Bronchial epithelial cell (primary cell): ENCODE results near the gene CPXM1. TPM values are rescaled to one million over a fixed set of nuclear protein-coding genes. Genes with fewer than 3 reads are reported as not detected.

Source experiments
- DNase-seq: peaks from one replicate; pipeline ENCODE4 v3.0.0-alpha.2; 2010; ENCODE audit warnings: low read depth
- FAIRE-seq: peaks from 2 replicates; lab custom pipeline; 2011; peaks lifted over from hg19 to GRCh38; lab: Jason Lieb, UNC
- H3K27me3 ChIP-seq: 2 replicates; pipeline ENCODE4 v1.5.1; 2011; ENCODE audit warnings: low read length; ENCODE audit not compliant: control insufficient read depth, insufficient read depth
- H3K36me3 ChIP-seq: 2 replicates; pipeline ENCODE4 v1.5.1; 2011; ENCODE audit warnings: low read length; ENCODE audit not compliant: control insufficient read depth, insufficient read depth
- H3K4me3 ChIP-seq: 2 replicates; pipeline ENCODE4 v1.5.1; 2011; ENCODE audit warnings: mild to moderate bottlenecking, low read depth, low read length, control low read depth
- total RNA-seq: library from RNA; depleted of rRNA; stranded (reverse); fragments of >200 nt; gene quantifications from 2 replicates; pipeline ENCODE4 v1.2.1, GENCODE V29; 2014
- TF ChIP-seq, protein P1 (sequence below): IDR thresholded peaks from 2 replicates; pipeline ENCODE4 v1.5.1; 2011; ENCODE audit warnings: mild to moderate bottlenecking, moderate library complexity, low read length, control low read depth, inconsistent platforms; ENCODE audit not compliant: insufficient read depth, severe bottlenecking

CPXM1 gene
- total RNA-seq, 1 donor from 2014 or later: not detected

DNA sequence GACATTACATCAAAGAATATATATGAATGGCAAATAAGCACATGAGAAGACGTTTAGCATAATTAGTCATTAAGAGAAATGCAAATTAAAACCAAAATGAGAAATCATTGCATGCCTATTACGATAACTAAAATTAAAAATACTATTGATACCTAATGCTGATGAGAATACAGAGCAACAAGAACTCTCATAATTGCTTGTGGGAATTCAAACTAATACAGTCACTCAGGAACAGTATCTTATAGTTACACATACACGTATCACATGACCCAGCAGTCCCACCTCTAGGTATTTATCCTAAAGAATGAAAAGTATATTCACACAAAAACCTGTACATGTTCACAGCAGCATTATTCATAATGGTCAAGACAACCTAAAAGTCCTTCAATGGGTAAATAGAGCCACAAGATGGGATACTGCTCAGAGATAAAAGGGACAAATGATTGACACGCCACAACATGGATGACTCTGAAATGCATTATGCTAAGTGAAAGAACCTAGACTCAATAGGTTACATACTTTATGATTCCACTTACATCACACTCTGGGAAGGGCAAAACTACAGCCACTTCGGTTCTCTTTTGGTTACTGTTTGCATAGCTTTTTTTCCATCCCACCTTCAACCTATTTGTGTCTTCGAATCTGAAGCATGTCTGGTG lies 16.4 kb downstream of the CPXM1 start:
- FAIRE-seq: no peak

DNA sequence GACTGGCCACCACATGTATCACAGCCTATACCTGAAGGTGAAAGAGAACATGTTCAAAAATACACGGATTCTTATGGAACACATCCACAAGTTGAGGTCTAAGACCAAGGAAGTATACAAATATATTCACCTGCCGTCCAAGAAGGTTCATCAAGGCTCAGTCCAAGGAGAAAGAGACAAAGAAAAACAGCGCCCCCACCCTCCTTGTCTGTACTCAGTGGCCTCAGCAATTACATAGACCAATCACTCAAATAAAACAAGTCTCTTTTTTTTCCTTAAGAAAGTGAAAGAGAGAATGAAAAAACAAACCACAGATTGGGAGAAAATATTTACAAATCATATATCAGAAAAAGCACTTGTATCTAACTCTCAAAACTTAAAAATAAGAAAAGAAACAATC lies 19.5 kb downstream of the CPXM1 start:
- no peak for DNase-seq
- H3K36me3 ChIP-seq: no peaks in the 10 kb centered on the region
- FAIRE-seq: no peak
- TF ChIP-seq, protein P1, sequence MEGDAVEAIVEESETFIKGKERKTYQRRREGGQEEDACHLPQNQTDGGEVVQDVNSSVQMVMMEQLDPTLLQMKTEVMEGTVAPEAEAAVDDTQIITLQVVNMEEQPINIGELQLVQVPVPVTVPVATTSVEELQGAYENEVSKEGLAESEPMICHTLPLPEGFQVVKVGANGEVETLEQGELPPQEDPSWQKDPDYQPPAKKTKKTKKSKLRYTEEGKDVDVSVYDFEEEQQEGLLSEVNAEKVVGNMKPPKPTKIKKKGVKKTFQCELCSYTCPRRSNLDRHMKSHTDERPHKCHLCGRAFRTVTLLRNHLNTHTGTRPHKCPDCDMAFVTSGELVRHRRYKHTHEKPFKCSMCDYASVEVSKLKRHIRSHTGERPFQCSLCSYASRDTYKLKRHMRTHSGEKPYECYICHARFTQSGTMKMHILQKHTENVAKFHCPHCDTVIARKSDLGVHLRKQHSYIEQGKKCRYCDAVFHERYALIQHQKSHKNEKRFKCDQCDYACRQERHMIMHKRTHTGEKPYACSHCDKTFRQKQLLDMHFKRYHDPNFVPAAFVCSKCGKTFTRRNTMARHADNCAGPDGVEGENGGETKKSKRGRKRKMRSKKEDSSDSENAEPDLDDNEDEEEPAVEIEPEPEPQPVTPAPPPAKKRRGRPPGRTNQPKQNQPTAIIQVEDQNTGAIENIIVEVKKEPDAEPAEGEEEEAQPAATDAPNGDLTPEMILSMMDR: no peak
- no peaks in the 10 kb centered on the region for H3K27me3 ChIP-seq
- no peak overlapping the region for H3K4me3 ChIP-seq

More for the DNA sequence above, 16.4 kb downstream of the CPXM1 start:
- Histone ChIP-seq H3K4me3 (no peak overlapping the region), H3K27me3 (no peaks in the 10 kb centered on the region), H3K36me3 (no peaks in the 10 kb centered on the region)
- TF ChIP-seq, protein P1: no peak
- DNase-seq: no peak

DNA sequence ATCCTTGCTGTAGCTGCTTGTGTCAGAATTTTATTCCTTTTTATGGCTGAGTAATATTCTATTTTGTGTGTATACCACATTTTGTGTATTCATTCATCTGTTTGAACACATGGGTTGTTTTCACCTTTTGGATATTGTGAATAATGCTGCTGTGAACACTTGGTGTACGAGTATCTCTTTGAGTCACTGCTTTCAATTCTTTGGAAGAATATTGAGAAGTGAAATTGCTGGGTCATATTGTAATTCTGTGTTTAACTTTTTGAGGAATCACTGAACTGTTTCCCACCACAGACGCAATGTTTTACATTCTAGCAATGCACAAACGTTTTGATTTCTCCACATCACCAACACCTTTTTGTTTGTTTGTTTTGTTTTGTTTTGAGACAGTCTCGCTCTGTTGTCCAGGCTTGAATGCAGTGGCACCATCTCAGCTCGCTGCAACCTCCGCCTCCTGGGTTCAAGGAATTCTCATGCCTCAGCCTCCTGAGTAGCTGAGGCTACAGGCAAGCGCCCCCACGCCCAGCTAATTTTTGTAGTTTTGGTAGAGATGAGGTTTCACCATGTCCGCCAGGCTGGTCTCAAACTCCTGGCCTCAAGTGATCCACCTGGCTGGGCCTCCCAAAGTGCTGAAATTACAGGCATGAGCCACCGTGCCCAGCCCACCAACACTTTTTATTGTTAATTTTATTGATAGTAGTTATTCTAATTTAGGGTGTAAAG lies 21.7 kb downstream of the CPXM1 start:
- Histone ChIP-seq H3K36me3 (no peaks in the 10 kb centered on the region), H3K27me3 (no peaks in the 10 kb centered on the region), H3K4me3 (no peak overlapping the region)
- FAIRE-seq (no peak), DNase-seq (no peak)
- TF ChIP-seq, protein P1: no peak

DNA sequence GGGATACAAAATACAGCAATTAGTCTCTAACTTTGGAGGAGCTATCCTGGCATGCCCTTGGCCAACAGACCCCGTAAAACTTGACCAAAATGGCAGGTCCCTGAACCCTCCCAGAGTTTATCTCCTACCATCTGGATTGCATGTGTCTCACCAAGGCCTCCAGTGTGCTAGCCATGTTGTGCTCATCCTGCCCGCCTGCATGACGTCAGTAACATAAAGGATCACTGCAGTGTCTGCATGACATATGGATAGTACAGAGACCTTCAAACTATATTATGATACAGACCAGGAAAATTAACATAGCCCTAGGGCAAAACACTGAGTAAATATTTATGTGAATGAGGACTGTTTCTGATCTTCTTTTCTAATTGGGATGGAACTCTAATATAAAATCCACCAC lies 25.3 kb downstream of the CPXM1 start:
- Histone ChIP-seq H3K4me3 (no peak overlapping the region), H3K27me3 (no peaks in the 10 kb centered on the region), H3K36me3 (no peaks in the 10 kb centered on the region)
- no peak for DNase-seq
- TF ChIP-seq, protein P1: no peak
- no peak for FAIRE-seq

DNA sequence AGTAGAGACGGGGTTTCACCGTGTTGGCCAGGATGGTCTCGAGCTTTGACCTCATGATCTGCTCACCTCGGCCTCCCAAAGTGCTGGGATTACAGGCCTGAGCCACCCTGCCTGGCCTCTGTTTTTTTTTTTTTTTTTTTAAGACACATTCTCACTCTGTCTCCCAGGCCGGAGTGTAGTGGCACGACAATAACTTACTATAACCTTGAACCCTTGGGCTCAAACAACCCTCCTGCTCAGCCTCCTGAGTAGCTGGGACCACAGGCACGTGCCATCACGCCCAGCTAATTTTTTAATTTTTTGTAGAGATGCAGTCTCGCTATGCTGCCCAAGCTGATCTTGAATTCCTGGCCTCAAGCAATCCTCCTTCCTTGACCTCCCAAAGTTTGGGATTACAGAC lies 26.6 kb downstream of the CPXM1 start:
- FAIRE-seq: no peak
- H3K36me3 ChIP-seq: no peaks in the 10 kb centered on the region
- H3K4me3 ChIP-seq: no peak overlapping the region
- TF ChIP-seq, protein P1: no peak
- no peak for DNase-seq
- H3K27me3 ChIP-seq: no peaks in the 10 kb centered on the region
